ENCODE measurements around the gene TMEM259.
A peak's percentile ranks its signal among the peaks of the same experiment; 100 is the strongest.

Gene TMEM259

DNA sequence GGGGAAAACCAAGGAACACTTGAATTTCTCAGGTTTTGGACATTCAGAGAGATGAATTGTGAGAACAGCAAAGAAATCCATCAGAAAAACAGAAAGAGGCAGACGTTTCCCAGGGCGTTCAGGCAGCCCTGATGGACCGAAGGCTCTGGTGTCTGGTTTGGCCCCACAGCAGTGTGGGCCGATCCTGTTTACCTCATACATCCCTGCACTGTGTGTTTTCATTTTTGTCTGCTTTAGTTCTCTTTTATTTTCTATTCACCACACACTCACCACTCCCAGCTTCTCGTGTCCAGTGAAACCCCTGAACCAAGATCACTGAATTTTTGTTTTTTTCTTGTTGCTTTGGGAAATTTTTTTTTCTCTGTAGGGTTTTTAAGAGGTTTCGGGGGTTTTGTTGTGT lies 48.6 kb downstream of the TMEM259 start:
- TF ChIP-seq, protein P1, sequence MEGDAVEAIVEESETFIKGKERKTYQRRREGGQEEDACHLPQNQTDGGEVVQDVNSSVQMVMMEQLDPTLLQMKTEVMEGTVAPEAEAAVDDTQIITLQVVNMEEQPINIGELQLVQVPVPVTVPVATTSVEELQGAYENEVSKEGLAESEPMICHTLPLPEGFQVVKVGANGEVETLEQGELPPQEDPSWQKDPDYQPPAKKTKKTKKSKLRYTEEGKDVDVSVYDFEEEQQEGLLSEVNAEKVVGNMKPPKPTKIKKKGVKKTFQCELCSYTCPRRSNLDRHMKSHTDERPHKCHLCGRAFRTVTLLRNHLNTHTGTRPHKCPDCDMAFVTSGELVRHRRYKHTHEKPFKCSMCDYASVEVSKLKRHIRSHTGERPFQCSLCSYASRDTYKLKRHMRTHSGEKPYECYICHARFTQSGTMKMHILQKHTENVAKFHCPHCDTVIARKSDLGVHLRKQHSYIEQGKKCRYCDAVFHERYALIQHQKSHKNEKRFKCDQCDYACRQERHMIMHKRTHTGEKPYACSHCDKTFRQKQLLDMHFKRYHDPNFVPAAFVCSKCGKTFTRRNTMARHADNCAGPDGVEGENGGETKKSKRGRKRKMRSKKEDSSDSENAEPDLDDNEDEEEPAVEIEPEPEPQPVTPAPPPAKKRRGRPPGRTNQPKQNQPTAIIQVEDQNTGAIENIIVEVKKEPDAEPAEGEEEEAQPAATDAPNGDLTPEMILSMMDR (IDR thresholded peaks at IDR 0.05; ENCODE audit: insufficient read depth, low read depth, low read length, missing control alignments) = no peak
- DNase-seq (ENCODE audit: low read depth) = no peak
- no peak overlapping the region for H3K4me3 ChIP-seq (ENCODE audit: low read depth, low read length)

DNA sequence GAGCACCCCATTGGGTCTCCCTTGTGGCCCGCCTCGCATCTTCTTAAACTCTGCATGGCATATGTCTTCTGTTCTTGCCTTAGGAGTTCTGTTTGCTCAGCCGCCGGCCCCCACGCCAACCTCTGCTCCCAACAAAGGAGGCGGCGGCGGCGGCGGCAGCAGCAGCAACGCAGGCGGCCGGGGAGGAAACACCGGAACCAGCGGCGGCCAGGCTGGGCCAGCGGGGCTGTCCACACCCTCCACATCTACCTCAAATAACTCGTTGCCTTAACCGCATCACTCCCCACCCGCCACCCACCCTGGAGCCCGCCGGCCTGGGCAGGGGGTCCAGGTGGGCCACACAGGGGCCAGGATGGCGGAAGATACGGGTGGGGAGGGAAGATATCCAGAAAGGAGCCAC lies 49.1 kb downstream of the TMEM259 start:
- H3K4me3 ChIP-seq (ENCODE audit: low read depth, low read length) = no peak overlapping the region
- TF ChIP-seq, protein P1 (IDR thresholded peaks at IDR 0.05; ENCODE audit: insufficient read depth, low read depth, low read length, missing control alignments) = no peak
- DNase-seq (ENCODE audit: low read depth) = no peak

DNA sequence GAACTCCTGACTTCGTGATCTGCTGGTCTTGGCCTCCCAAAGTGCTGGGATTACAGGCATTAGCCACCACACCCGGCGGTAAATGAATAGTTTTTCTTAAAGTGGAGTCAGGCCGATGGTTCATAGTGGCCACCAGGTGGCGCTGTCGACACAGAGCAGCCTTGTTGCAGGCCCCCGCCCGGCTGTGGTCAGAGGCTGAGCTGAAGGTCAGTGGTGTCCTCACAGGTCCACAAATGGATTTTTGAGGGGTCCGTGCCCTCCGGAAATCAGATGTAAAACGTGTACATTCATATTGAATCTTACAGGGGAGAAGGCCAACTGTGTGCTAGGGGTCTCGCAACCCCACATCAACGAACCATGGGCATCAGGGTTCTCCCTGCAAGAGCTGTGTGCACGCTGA lies 50.2 kb downstream of the TMEM259 start:
- DNase-seq (ENCODE audit: low read depth) = no peak

DNA sequence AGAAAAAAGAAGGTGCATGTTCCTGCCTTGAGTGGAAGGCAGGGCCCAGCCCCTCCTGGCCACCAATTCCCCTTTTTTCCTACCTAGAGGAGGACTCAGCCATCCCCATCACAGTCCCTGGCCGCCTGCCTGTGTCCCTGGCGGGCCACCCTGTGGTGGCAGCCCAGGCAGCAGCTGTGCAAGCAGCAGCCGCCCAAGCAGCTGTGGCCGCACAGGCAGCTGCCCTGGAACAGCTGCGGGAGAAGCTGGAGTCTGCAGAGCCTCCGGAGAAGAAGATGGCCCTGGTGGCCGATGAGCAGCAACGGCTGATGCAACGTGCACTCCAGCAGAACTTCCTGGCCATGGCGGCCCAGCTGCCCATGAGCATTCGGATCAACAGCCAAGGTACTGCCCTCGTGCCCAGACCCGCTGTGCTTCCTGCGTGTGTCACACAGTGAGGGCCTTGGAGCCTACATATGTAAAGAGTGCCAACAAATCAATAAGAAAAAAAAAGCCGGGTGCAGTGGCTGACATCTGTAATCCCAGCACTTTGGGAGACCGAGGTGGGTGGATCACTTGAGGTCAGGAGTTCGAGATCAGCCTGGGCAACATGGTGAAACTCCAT lies 54.3 kb downstream of the TMEM259 start:
- no peak overlapping the region for H3K4me3 ChIP-seq (ENCODE audit: low read depth, low read length)
- no peak for DNase-seq (ENCODE audit: low read depth)
- TF ChIP-seq, protein P1 (IDR thresholded peaks at IDR 0.05; ENCODE audit: insufficient read depth, low read depth, low read length, missing control alignments) = no peak

More for the DNA sequence above, 50.2 kb downstream of the TMEM259 start:
- no peak overlapping the region for H3K4me3 ChIP-seq (ENCODE audit: low read depth, low read length)
- TF ChIP-seq, protein P1 (IDR thresholded peaks at IDR 0.05; ENCODE audit: insufficient read depth, low read depth, low read length, missing control alignments) = peak; percentile 60

DNA sequence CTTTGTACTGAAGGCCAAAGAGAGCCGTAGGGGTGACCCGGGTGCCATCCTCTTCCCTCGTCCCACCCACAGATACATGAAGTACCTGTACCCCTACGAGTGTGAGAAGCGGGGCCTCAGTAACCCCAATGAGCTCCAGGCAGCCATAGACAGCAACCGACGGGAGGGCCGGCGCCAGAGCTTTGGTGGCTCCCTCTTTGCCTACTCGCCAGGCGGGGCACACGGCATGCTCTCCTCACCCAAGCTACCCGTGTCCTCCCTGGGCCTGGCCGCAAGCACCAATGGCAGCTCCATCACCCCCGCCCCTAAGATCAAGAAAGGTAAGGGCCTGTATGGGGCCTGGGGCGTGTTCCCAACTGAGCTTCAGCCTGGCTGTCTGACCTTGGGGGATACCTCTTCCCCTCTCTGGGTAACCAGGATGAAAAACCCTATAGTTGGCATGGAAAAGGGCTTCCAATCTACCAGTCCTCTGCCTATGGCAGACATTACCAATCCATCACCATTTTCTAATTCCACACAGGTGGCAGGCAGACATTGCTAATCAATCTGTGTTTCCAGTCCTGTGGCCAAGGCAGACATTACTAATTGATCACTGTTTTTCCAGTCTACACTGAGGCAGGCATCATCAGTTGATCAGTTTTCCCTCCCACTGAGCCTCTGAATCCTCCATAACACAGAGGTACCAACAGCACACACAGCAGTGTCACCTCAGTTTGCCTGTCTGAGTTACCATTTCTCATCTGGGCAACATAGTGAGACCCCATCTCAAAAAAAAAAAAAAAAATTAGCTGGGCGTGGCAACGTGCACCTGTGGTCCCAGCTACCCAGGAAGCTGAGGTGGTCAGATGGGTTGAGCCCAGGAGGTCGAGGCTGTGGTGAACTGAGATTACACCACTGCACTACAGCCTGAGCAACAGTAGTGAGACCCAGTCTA lies 55.9 kb downstream of the TMEM259 start:
- DNase-seq (ENCODE audit: low read depth) = peak; percentile 63
- TF ChIP-seq, protein P1 (IDR thresholded peaks at IDR 0.05; ENCODE audit: insufficient read depth, low read depth, low read length, missing control alignments) = no peak
- no peak overlapping the region for H3K4me3 ChIP-seq (ENCODE audit: low read depth, low read length)

DNA sequence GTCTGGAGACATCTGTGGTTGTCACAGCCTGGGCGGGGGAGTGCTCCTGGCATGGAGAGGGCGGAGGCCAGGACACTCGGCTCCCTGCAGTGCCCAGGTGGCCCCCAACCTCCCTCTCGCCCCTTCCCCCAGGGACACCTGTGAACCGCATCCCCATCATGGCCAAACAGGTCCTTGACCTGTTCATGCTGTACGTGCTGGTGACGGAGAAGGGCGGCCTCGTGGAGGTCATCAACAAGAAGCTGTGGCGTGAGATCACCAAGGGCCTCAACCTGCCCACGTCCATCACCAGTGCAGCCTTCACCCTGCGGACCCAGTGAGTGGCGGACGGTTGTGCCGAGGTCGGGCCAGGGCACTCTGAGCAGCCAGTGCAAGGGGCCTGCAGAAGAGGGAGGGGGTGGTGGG lies 56.8 kb downstream of the TMEM259 start:
- no peak overlapping the region for H3K4me3 ChIP-seq (ENCODE audit: low read depth, low read length)
- TF ChIP-seq, protein P1 (IDR thresholded peaks at IDR 0.05; ENCODE audit: insufficient read depth, low read depth, low read length, missing control alignments) = no peak
- no peak for DNase-seq (ENCODE audit: low read depth)
